ENCODE data around the gene HOXB4. TPM values are rescaled to one million over a fixed set of nuclear protein-coding genes. Genes with fewer than 3 reads are reported as not detected.

Gene HOXB4
- total and polyA plus RNA-seq, 2 donors from 2014 or later: 4.4 to 22.6 TPM

DNA sequence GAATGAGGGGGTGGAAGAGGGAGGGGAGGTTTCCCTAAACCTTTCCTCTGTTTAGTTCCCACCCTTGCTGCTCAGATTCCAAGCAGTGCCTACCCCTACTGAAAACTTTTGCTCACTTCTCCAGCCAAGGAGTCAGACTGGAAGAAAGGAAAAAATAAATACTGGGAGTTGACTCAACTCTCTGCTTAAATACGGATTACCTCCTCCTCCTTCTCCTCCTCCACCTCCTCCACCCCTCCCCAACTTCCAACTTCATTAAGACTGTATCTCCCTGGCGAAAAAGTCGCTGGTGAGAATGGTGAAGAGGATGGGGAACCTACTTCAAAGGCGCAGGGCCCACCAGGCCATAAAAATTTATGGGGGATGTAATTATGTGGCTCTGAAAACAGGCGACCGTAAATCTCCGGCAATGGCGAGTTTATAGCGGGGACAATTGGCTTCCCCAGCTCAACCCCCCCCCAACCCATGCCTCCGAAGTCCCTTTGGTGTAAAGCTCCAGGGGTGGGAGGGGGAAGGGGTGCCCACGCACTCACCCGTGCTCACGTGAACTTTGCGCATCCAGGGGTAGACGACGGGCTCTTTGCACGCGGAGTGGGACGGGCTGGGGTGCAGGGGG lies 712 bp downstream of the HOXB4 start:
- peak overlapping the region; percentile 51 to 77 (median 55) for H3K4me3 ChIP-seq (ENCODE audit: low read length in 3 of 3)
- H3K9ac ChIP-seq (ENCODE audit: low read length in 3 of 3): peak overlapping the region; percentile 15 to 75 (median 39)
- no peak for FAIRE-seq
- no peaks in the 10 kb centered on the region for H3K36me3 ChIP-seq (ENCODE audit: control insufficient read depth in 2 of 3, insufficient read depth in 3 of 3, low read length in 3 of 3)
- no peaks in the 10 kb centered on the region for H3K27me3 ChIP-seq (ENCODE audit: control insufficient read depth, insufficient read depth, low read length)
- no peaks in the 10 kb centered on the region for H3K9me3 ChIP-seq (ENCODE audit: control insufficient read depth in 2 of 3, insufficient read depth in 1 of 3, low read length in 3 of 3)
- TF ChIP-seq, protein P1, sequence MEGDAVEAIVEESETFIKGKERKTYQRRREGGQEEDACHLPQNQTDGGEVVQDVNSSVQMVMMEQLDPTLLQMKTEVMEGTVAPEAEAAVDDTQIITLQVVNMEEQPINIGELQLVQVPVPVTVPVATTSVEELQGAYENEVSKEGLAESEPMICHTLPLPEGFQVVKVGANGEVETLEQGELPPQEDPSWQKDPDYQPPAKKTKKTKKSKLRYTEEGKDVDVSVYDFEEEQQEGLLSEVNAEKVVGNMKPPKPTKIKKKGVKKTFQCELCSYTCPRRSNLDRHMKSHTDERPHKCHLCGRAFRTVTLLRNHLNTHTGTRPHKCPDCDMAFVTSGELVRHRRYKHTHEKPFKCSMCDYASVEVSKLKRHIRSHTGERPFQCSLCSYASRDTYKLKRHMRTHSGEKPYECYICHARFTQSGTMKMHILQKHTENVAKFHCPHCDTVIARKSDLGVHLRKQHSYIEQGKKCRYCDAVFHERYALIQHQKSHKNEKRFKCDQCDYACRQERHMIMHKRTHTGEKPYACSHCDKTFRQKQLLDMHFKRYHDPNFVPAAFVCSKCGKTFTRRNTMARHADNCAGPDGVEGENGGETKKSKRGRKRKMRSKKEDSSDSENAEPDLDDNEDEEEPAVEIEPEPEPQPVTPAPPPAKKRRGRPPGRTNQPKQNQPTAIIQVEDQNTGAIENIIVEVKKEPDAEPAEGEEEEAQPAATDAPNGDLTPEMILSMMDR (IDR thresholded peaks at IDR 0.05; ENCODE audit: borderline replicate concordance, extremely low read depth, insufficient read depth): no peak
- H3K4me1 ChIP-seq (ENCODE audit: control insufficient read depth in 2 of 3, insufficient read depth in 2 of 3, low read depth in 1 of 3, low read length in 3 of 3): peaks cover under 1 to 21% (median 5%) of the 10 kb centered on the region in 3 donors
- intact Hi-C loops (cut with DNase I): loop anchor here (5.0 kb wide), 1 partner anchor 35 kb away; no protein-coding TSS in a partner anchor
- peak; percentile 82 to 99 (median 98) for DNase-seq
- H3K27ac ChIP-seq (ENCODE audit: low read depth in 2 of 2, low read length in 2 of 2): peak overlapping the region; percentile 91 to 97

GRCh38 chr17:48576479-48577309 lies 1.5 kb downstream of the HOXB4 start:
- no peak for FAIRE-seq
- TF ChIP-seq, protein P1 (IDR thresholded peaks at IDR 0.05; ENCODE audit: borderline replicate concordance, extremely low read depth, insufficient read depth): no peak
- intact Hi-C loops (cut with DNase I): loop anchor here (5.0 kb wide), 1 partner anchor 34 kb away; no protein-coding TSS in a partner anchor
- Histone ChIP-seq H3K9ac (ENCODE audit: low read length in 3 of 3) (peak overlapping the region; percentile 33 to 82 (median 39)), H3K27me3 (ENCODE audit: control insufficient read depth, insufficient read depth, low read length) (no peaks in the 10 kb centered on the region), H3K36me3 (ENCODE audit: control insufficient read depth in 2 of 3, insufficient read depth in 3 of 3, low read length in 3 of 3) (no peaks in the 10 kb centered on the region), H3K9me3 (ENCODE audit: control insufficient read depth in 2 of 3, insufficient read depth in 1 of 3, low read length in 3 of 3) (no peaks in the 10 kb centered on the region), H3K4me3 (ENCODE audit: low read length in 3 of 3) (peak overlapping the region; percentile 51 to 77 (median 55)), H3K4me1 (ENCODE audit: control insufficient read depth in 2 of 3, insufficient read depth in 2 of 3, low read depth in 1 of 3, low read length in 3 of 3) (peaks cover 6 to 23% (median 9%) of the 10 kb centered on the region in 3 donors), H3K27ac (ENCODE audit: low read depth in 2 of 2, low read length in 2 of 2) (peak overlapping the region; percentile 91 to 97)
- DNase-seq: peak in 4 of 5 donors; percentile 71 to 87 (median 82)

DNA sequence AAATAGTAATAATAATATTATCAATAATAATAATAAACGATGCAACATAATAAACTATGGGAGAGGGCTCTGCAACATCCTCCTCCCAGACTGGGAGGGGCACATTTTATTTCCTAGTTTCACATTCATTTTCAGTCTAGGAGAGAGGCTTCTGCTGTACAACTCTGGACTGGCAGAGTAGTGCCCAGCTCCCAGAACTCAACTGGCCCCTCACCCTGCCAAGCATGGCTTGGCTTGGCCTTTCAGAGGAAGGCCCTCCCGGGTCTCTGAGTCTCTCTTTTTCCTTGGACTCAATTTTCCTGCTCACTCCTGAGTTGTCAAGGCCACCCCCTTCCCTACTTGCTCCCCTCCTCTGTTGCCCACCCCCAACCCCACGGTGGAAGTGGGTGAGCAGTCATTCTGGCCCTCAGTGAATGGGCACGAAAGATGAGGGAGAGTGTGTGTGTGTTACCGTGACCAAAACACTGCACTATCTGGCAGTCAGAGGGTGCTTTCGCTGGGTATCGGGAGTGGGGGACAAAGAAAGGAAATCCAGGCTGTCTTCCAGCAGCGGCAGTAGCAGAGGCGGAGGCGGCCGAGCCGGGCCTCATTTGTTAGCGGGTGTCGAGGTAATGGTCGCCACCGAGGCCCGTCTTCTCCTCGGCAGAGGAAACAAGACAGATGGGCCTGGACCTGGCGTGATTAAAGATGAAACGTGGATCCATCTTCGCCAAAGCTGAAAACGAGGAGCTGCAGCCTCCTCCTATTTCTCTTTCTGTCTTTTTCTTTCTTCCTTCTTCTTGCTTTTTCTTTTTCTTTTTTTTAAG lies 2.3 kb downstream of the HOXB4 start:
- FAIRE-seq (no peak), DNase-seq (peak in 1 of 5 donors; percentile 30)
- Histone ChIP-seq H3K4me1 (ENCODE audit: control insufficient read depth in 2 of 3, insufficient read depth in 2 of 3, low read depth in 1 of 3, low read length in 3 of 3) (peaks cover 6 to 24% (median 11%) of the 10 kb centered on the region in 3 donors), H3K9ac (ENCODE audit: low read length in 3 of 3) (peak overlapping the region; percentile 10 to 82 (median 18)), H3K9me3 (ENCODE audit: control insufficient read depth in 2 of 3, insufficient read depth in 1 of 3, low read length in 3 of 3) (no peaks in the 10 kb centered on the region), H3K27me3 (ENCODE audit: control insufficient read depth, insufficient read depth, low read length) (no peaks in the 10 kb centered on the region), H3K4me3 (ENCODE audit: low read length in 3 of 3) (peak overlapping the region in 2 of 3 donors; percentile 38 to 50), H3K36me3 (ENCODE audit: control insufficient read depth in 2 of 3, insufficient read depth in 3 of 3, low read length in 3 of 3) (no peaks in the 10 kb centered on the region), H3K27ac (ENCODE audit: low read depth in 2 of 2, low read length in 2 of 2) (peak overlapping the region; percentile 91 to 97)
- TF ChIP-seq, protein P1 (IDR thresholded peaks at IDR 0.05; ENCODE audit: borderline replicate concordance, extremely low read depth, insufficient read depth): no peak
- intact Hi-C loops (cut with DNase I): loop anchor here (5.0 kb wide), 1 partner anchor 34 kb away; no protein-coding TSS in a partner anchor
